HL-60/S4 treated with phorbol 12-myristate 13-acetate at 8.2 ng/mL for 4 days and 3 days (cell line): ENCODE data around the gene TPST2.

ENCODE experiments used
- in situ Hi-C: fragments of 300-500 bp; cut with MboI; formaldehyde crosslinking; loops from 2 replicates; pipeline ENCODE4 v1.15.0; 2022; ENCODE audit warnings: low sequenced_read_pairs

TPST2 gene

GRCh38 chr22:26612652-26613051, 22.7 kb upstream of the TPST2 start:
- in situ Hi-C loops: no loop called here

- in situ Hi-C loops: no loop called here
These were observed 21.1 kb upstream of the TPST2 start for GRCh38 chr22:26610996-26611395.

- in situ Hi-C loops: no loop called here
These were observed 20.4 kb upstream of the TPST2 start for GRCh38 chr22:26610072-26610958.

GRCh38 chr22:26609287-26609686, 19.4 kb upstream of the TPST2 start:
- in situ Hi-C loops: no loop called here

- in situ Hi-C loops: no loop called here
These were observed 18.2 kb upstream of the TPST2 start for GRCh38 chr22:26608129-26608528.

- in situ Hi-C loops: no loop called here
These were observed 16.7 kb upstream of the TPST2 start for GRCh38 chr22:26606611-26607010.

- in situ Hi-C loops: no loop called here
These were observed 14.4 kb upstream of the TPST2 start for GRCh38 chr22:26604368-26604767.

- in situ Hi-C loops: no loop called here
These were observed 12.2 kb upstream of the TPST2 start for GRCh38 chr22:26602127-26602526.

GRCh38 chr22:26601726-26602125, 11.8 kb upstream of the TPST2 start:
- in situ Hi-C loops: no loop called here

- in situ Hi-C loops: no loop called here
These were observed 9.6 kb upstream of the TPST2 start for GRCh38 chr22:26599505-26599904.

GRCh38 chr22:26597480-26597879, 7.5 kb upstream of the TPST2 start:
- in situ Hi-C loops: no loop called here

- in situ Hi-C loops: no loop called here
These were observed 7.1 kb upstream of the TPST2 start for GRCh38 chr22:26597026-26597425.

GRCh38 chr22:26593763-26594162, 3.8 kb upstream of the TPST2 start:
- in situ Hi-C loops: no loop called here

- in situ Hi-C loops: no loop called here
These were observed 2.5 kb upstream of the TPST2 start for GRCh38 chr22:26592421-26592891.

- in situ Hi-C loops: no loop called here
These were observed 526 bp downstream of the TPST2 start for GRCh38 chr22:26589367-26589844.

- in situ Hi-C loops: no loop called here
These were observed 1.1 kb downstream of the TPST2 start for GRCh38 chr22:26588729-26589366.

- in situ Hi-C loops: no loop called here
These were observed 1.8 kb downstream of the TPST2 start for GRCh38 chr22:26587991-26588613.

- in situ Hi-C loops: no loop called here
These were observed 3.2 kb downstream of the TPST2 start for GRCh38 chr22:26586556-26587325.

GRCh38 chr22:26585104-26585790, 4.7 kb downstream of the TPST2 start:
- in situ Hi-C loops: no loop called here

GRCh38 chr22:26584010-26584409, 5.9 kb downstream of the TPST2 start:
- in situ Hi-C loops: no loop called here
